ENCODE results near the gene HDHD5.

DNA sequence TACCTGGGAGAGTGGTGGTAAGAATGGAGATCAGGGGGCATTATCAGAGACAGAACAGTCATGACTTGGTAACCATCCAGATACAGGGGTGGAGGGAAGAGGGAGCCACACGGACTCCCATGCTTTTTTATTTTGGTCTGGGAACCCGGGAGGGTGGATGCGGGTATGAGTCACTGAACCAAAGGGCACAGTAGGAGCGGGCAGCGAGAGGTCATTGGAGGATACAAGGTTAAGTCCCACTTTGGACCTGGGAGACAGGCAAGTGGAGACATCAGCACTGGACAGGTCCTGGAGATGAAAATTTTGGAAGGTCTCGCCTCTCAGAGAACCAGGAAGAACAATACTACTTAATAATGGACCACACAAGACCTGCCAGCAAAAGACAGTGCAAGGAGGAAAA lies 6.7 kb downstream of the HDHD5 start:
- TF ChIP-seq, protein P1, sequence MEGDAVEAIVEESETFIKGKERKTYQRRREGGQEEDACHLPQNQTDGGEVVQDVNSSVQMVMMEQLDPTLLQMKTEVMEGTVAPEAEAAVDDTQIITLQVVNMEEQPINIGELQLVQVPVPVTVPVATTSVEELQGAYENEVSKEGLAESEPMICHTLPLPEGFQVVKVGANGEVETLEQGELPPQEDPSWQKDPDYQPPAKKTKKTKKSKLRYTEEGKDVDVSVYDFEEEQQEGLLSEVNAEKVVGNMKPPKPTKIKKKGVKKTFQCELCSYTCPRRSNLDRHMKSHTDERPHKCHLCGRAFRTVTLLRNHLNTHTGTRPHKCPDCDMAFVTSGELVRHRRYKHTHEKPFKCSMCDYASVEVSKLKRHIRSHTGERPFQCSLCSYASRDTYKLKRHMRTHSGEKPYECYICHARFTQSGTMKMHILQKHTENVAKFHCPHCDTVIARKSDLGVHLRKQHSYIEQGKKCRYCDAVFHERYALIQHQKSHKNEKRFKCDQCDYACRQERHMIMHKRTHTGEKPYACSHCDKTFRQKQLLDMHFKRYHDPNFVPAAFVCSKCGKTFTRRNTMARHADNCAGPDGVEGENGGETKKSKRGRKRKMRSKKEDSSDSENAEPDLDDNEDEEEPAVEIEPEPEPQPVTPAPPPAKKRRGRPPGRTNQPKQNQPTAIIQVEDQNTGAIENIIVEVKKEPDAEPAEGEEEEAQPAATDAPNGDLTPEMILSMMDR (IDR thresholded peaks at IDR 0.05), result no peak
- no peak for TF ChIP-seq EP300 (IDR thresholded peaks at IDR 0.05)

Measured in suprapubic skin (tissue), 3 donors.